Neural progenitor cell (in vitro differentiated cells): ENCODE data around the gene CA10. TPM values are rescaled to one million over a fixed set of nuclear protein-coding genes. Genes with fewer than 3 reads are reported as not detected.

ENCODE experiments used
- DNase-seq: peaks from one replicate; pipeline ENCODE4 v3.0.0-alpha.2; 2016; ENCODE audit warnings: low spot score
- H2AFZ ChIP-seq: fragments of 200-600 bp; sonication (generic); replicated peaks from 2 replicates; pipeline ENCODE4 v1.6.1; 2016; ENCODE audit warnings: antibody characterized with exemption
- H3F3A ChIP-seq: fragments of 200-600 bp; sonication (generic); 2 replicates; pipeline ENCODE4 v1.6.1; 2016; ENCODE audit warnings: antibody characterized with exemption, low read depth
- H3K27ac ChIP-seq: fragments of 200-600 bp; sonication (generic); 2 replicates; pipeline ENCODE4 v1.5.1; 2016; ENCODE audit warnings: mild to moderate bottlenecking
- H3K27me3 ChIP-seq: fragments of 200-600 bp; sonication (generic); 2 replicates; pipeline ENCODE4 v1.6.1; 2016; ENCODE audit warnings: mild to moderate bottlenecking, moderate library complexity
- H3K36me3 ChIP-seq: fragments of 200-600 bp; sonication (generic); 2 replicates; pipeline ENCODE4 v1.5.1; 2016
- H3K4me1 ChIP-seq: fragments of 200-600 bp; sonication (generic); 2 replicates; pipeline ENCODE4 v1.6.1; 2016; ENCODE audit warnings: mixed run types
- H3K4me2 ChIP-seq: fragments of 200-600 bp; sonication (generic); 2 replicates; pipeline ENCODE4 v1.6.1; 2016
- H3K4me3 ChIP-seq: fragments of 200-600 bp; sonication (generic); 2 replicates; pipeline ENCODE4 v1.5.1; 2016
- H3K79me2 ChIP-seq: fragments of 200-600 bp; sonication (generic); 2 replicates; pipeline ENCODE4 v1.6.1; 2016; ENCODE audit warnings: low read depth
- H3K9ac ChIP-seq: fragments of 200-600 bp; sonication (generic); 2 replicates; pipeline ENCODE4 v1.6.1; 2016
- H3K9me3 ChIP-seq: fragments of 200-600 bp; sonication (generic); 2 replicates; pipeline ENCODE4 v1.5.1; 2016; ENCODE audit warnings: low read depth
- H4K20me1 ChIP-seq: fragments of 200-600 bp; sonication (generic); 2 replicates; pipeline ENCODE4 v1.6.1; 2016; ENCODE audit warnings: low read depth
- H3K27ac Mint-ChIP-seq: 3 replicates; pipeline ENCODE4 v1.8.0; 2021; ENCODE audit warnings: mixed read lengths
- H3K27me3 Mint-ChIP-seq: 2 replicates; pipeline ENCODE4 v1.8.0; 2022; ENCODE audit warnings: low read depth, mild to moderate bottlenecking, inconsistent platforms, moderate library complexity, mixed read lengths; ENCODE audit not compliant: insufficient read depth
- H3K36me3 Mint-ChIP-seq: 3 replicates; pipeline ENCODE4 v1.8.0; 2021; ENCODE audit warnings: mixed read lengths
- H3K4me1 Mint-ChIP-seq: 3 replicates; pipeline ENCODE4 v1.8.0; 2021; ENCODE audit warnings: mixed read lengths
- H3K4me3 Mint-ChIP-seq: 3 replicates; pipeline ENCODE4 v1.8.0; 2021; ENCODE audit warnings: mild to moderate bottlenecking, moderate library complexity, mixed read lengths
- H3K9me3 Mint-ChIP-seq: 3 replicates; pipeline ENCODE4 v1.8.0; 2020; ENCODE audit warnings: mixed read lengths
- EZH2 ChIP-seq: fragments of 200-600 bp; sonication (generic); IDR thresholded peaks from 2 replicates; pipeline ENCODE4 v1.6.1; 2017; ENCODE audit warnings: antibody characterized with exemption, mild to moderate bottlenecking, moderate library complexity
- EZH2phosphoT487 ChIP-seq: fragments of 200-600 bp; sonication (generic); IDR thresholded peaks from 2 replicates; pipeline ENCODE4 v1.6.1; 2017; ENCODE audit warnings: antibody characterized with exemption
- total RNA-seq: library from RNA; depleted of rRNA; stranded (reverse); fragments of >200 nt; gene quantifications from 2 replicates; pipeline ENCODE4 v1.2.3, GENCODE V29; 2015; ENCODE audit warnings: low replicate concordance
- TF ChIP-seq, protein P1 (sequence below): fragments of 200-600 bp; sonication (generic); IDR thresholded peaks from 2 replicates; pipeline ENCODE4 v1.5.1; 2017; ENCODE audit warnings: antibody characterized with exemption, mild to moderate bottlenecking

Gene CA10
- total RNA-seq, 1 donor from 2014 or later = 0.65 TPM

DNA sequence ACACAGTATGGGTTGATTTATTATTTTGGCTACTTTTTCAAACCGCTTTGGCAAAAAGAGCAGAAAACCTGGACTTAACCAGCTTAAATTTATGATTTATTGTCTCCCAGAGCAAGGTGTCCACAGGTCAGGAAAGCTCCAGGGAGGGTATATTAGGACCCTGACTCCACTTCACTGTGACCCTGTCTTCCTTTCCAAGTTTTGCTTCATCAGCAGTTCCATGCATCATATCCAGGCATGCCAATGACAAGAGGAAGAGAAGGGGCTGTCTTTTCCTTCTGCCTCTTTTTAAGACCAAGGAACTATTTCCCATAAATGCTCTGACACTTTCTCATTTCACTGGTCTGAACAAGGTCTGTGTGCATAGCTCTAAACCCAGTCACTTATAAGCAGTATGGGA, 316.8 kb downstream of the CA10 start:
- H3K4me1 ChIP-seq = no peaks in the 10 kb centered on the region
- Mint-ChIP-seq H3K9me3 (no peaks in the 10 kb centered on the region), H3K27ac (no peak overlapping the region), H3K36me3 (no peaks in the 10 kb centered on the region), H3K27me3 (peaks cover 2% of the 10 kb centered on the region), H3K4me3 (no peak overlapping the region), H3K4me1 (peaks cover 2% of the 10 kb centered on the region)
- H4K20me1 ChIP-seq = no peaks in the 10 kb centered on the region
- H3K4me3 ChIP-seq = no peak overlapping the region
- no peak overlapping the region for H3K9ac ChIP-seq
- no peak for DNase-seq
- H3K27ac ChIP-seq = no peak overlapping the region
- H2AFZ ChIP-seq = no peak overlapping the region
- no peaks in the 10 kb centered on the region for H3K36me3 ChIP-seq
- no peaks in the 10 kb centered on the region for H3K9me3 ChIP-seq
- no peaks in the 10 kb centered on the region for H3K79me2 ChIP-seq
- no peaks in the 10 kb centered on the region for H3K27me3 ChIP-seq
- H3K4me2 ChIP-seq = no peak overlapping the region
- no peaks in the 10 kb centered on the region for H3F3A ChIP-seq
- TF ChIP-seq, protein P1, sequence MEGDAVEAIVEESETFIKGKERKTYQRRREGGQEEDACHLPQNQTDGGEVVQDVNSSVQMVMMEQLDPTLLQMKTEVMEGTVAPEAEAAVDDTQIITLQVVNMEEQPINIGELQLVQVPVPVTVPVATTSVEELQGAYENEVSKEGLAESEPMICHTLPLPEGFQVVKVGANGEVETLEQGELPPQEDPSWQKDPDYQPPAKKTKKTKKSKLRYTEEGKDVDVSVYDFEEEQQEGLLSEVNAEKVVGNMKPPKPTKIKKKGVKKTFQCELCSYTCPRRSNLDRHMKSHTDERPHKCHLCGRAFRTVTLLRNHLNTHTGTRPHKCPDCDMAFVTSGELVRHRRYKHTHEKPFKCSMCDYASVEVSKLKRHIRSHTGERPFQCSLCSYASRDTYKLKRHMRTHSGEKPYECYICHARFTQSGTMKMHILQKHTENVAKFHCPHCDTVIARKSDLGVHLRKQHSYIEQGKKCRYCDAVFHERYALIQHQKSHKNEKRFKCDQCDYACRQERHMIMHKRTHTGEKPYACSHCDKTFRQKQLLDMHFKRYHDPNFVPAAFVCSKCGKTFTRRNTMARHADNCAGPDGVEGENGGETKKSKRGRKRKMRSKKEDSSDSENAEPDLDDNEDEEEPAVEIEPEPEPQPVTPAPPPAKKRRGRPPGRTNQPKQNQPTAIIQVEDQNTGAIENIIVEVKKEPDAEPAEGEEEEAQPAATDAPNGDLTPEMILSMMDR = no peak
- TF ChIP-seq EZH2 (no peak), EZH2phosphoT487 (no peak)

DNA sequence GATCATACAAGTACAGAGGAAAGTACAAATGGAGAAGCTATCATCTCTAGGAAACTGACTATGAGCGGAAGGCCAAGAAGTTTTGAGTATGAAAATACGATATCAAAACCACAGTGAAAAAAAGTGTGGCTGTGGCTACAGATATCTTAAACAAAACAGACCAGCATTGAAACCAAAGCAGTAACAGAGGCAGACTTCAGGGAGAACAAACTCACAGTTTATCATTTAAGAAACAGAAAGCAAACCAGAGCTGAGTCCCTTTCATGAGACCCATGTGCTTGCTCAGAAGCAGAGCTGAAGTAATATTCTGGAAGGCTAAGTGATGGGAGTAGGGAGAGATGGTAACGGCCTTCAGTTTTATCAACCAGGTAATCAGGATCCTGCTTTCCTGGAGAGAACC, 317.8 kb downstream of the CA10 start:
- Histone ChIP-seq H3K4me1 (no peaks in the 10 kb centered on the region), H3K9me3 (no peaks in the 10 kb centered on the region), H3K27ac (no peak overlapping the region), H2AFZ (no peak overlapping the region), H3K4me3 (no peak overlapping the region), H3K27me3 (no peaks in the 10 kb centered on the region), H3K9ac (no peak overlapping the region), H3F3A (no peaks in the 10 kb centered on the region), H3K79me2 (no peaks in the 10 kb centered on the region), H3K36me3 (no peaks in the 10 kb centered on the region), H4K20me1 (no peaks in the 10 kb centered on the region), H3K4me2 (no peak overlapping the region)
- H3K36me3 Mint-ChIP-seq = no peaks in the 10 kb centered on the region
- H3K27ac Mint-ChIP-seq = no peak overlapping the region
- DNase-seq = no peak
- no peaks in the 10 kb centered on the region for H3K9me3 Mint-ChIP-seq
- H3K27me3 Mint-ChIP-seq = no peaks in the 10 kb centered on the region
- H3K4me3 Mint-ChIP-seq = no peak overlapping the region
- no peaks in the 10 kb centered on the region for H3K4me1 Mint-ChIP-seq
- no peak for TF ChIP-seq EZH2
- TF ChIP-seq, protein P1 = no peak
- TF ChIP-seq EZH2phosphoT487 = no peak

DNA sequence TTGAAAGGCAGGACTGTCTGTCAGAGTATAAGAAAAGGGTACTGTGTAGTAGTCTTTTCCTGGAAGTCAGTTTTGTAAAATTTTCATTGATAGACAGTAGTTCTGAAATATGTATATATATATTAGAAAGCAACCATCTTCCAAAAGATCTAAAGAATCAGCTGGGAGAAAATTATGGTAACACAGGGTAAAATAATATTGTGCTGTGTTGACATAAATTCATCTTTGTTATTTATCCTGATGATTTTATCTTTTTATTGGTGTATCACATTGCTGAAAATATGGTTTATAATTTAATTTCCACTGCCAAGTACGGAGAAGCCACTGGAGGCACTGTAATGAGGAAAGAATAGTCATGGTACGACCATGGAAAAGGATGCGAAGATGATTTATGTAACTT, 324.9 kb downstream of the CA10 start:
- Mint-ChIP-seq H3K4me3 (no peak overlapping the region), H3K9me3 (no peaks in the 10 kb centered on the region), H3K4me1 (peaks cover 22% of the 10 kb centered on the region), H3K36me3 (no peaks in the 10 kb centered on the region), H3K27me3 (peaks cover 2% of the 10 kb centered on the region), H3K27ac (no peak overlapping the region)
- H3F3A ChIP-seq = no peaks in the 10 kb centered on the region
- H3K9ac ChIP-seq = no peak overlapping the region
- no peak overlapping the region for H2AFZ ChIP-seq
- H3K27ac ChIP-seq = no peak overlapping the region
- H3K79me2 ChIP-seq = no peaks in the 10 kb centered on the region
- no peaks in the 10 kb centered on the region for H3K27me3 ChIP-seq
- no peak for DNase-seq
- H3K4me3 ChIP-seq = no peak overlapping the region
- no peak overlapping the region for H3K4me2 ChIP-seq
- TF ChIP-seq, protein P1 = no peak
- TF ChIP-seq EZH2phosphoT487 (no peak), EZH2 (no peak)
- H3K4me1 ChIP-seq = peaks cover 3% of the 10 kb centered on the region
- no peaks in the 10 kb centered on the region for H3K36me3 ChIP-seq
- no peaks in the 10 kb centered on the region for H4K20me1 ChIP-seq
- no peaks in the 10 kb centered on the region for H3K9me3 ChIP-seq
